ENCODE data around the gene DLGAP5.

DNA sequence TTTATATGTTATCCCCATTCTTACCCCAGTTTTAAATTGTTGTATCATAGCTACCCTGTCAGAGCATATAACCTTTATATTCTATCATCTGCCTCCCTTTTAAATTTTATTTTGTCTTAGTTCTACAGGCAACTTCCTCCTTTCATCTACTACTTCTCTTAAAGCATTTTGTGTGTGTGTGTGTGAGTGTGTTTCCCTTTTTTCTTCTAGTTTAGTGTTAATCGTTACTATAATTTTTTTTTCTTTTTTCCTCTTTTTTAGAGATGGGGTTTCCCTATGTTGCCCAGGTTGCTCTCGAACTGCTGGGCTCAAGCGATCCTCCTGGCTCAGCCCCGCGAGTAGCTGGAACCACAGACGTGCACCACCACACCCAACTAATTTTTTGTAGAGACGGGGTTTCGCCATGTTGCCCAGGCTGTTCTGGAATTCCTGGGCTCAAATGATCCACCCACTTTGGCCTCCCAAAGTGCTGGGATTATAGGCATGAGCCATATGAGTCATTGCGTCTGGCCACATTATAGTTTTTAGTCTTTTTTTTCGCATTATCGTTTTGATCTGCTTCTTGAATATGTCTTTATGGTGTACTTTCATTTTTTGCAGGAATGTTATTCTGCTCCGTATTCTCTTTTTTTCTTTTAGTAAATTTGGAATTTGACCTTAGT lies 46.8 kb upstream of the DLGAP5 start:
- TF ChIP-seq, protein P1, sequence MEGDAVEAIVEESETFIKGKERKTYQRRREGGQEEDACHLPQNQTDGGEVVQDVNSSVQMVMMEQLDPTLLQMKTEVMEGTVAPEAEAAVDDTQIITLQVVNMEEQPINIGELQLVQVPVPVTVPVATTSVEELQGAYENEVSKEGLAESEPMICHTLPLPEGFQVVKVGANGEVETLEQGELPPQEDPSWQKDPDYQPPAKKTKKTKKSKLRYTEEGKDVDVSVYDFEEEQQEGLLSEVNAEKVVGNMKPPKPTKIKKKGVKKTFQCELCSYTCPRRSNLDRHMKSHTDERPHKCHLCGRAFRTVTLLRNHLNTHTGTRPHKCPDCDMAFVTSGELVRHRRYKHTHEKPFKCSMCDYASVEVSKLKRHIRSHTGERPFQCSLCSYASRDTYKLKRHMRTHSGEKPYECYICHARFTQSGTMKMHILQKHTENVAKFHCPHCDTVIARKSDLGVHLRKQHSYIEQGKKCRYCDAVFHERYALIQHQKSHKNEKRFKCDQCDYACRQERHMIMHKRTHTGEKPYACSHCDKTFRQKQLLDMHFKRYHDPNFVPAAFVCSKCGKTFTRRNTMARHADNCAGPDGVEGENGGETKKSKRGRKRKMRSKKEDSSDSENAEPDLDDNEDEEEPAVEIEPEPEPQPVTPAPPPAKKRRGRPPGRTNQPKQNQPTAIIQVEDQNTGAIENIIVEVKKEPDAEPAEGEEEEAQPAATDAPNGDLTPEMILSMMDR (IDR thresholded peaks at IDR 0.05 in 2 of 3, conservative IDR thresholded peaks at IDR 0.05 in 1 of 3; ENCODE audit: borderline replicate concordance in 1 of 3, insufficient read depth in 1 of 3, low read depth in 2 of 3, low read length in 2 of 3), result no peak
- no peak for TF ChIP-seq POLR2A (IDR thresholded peaks at IDR 0.05; ENCODE audit: borderline replicate concordance, extremely low read depth, insufficient read depth, insufficient read length)
- TF ChIP-seq ZBTB33 (IDR thresholded peaks at IDR 0.05; ENCODE audit: extremely low read depth, insufficient replicate concordance, low read length), result no peak
- no peak for TF ChIP-seq FOSL1 (IDR thresholded peaks at IDR 0.05; ENCODE audit: low read depth)
